GM12878 (cell line): ENCODE measurements around the gene VSIG10. TPM values are rescaled to one million over a fixed set of nuclear protein-coding genes. Genes with fewer than 3 reads are reported as not detected.

Experiments used
- ATAC-seq: fragments of 200-7000 bp; cut with Tn5 transposase; 3 replicates; pipeline ENCODE4 v1.9.1; 2020; ENCODE audit warnings: mild to moderate bottlenecking, moderate library complexity
- BruUV-seq: library from RNA; stranded (reverse); fragments of 400-500 nt; replicated peaks from 2 replicates; lab custom pipeline; 2021; lab: Mats Ljungman, UMichigan
- CTCF ChIA-PET: fragments of 300-600 bp; sonication (Branson Sonifier 250); formaldehyde crosslinking; extraction: SDS; loops from one replicate; lab custom pipeline; 2021; ENCODE audit warnings: inconsistent platforms; lab: Yijun Ruan, JAX
- POLR2A ChIA-PET: fragments of 350-600 bp; formaldehyde crosslinking; extraction: SDS; loops from one replicate; lab custom pipeline; 2021; ENCODE audit warnings: inconsistent platforms; lab: Charles Lee
- RAD21 ChIA-PET: fragments of 300-600 bp; sonication (Branson Sonifier 250); formaldehyde crosslinking; loops from one replicate; lab custom pipeline; 2023; ENCODE audit warnings: antibody characterized with exemption; ENCODE audit not compliant: unreplicated experiment; lab: Charles Lee
- SMC1A ChIA-PET: fragments of 300-600 bp; sonication (Branson Sonifier 250); formaldehyde crosslinking; loops from one replicate; lab custom pipeline; 2023; ENCODE audit not compliant: unreplicated experiment, uncharacterized antibody; lab: Charles Lee
- DNase-seq: peaks from one replicate; pipeline ENCODE4 v3.0.0-alpha.2; 2011; ENCODE audit warnings: low read depth, low spot score
- FAIRE-seq: peaks from 3 replicates; lab custom pipeline; 2011; peaks lifted over from hg19 to GRCh38; lab: Jason Lieb, UNC
- H2AFZ ChIP-seq: 2 replicates; pipeline ENCODE4 v1.6.0; 2011; ENCODE audit warnings: low read depth, low read length, control low read depth; ENCODE audit not compliant: control insufficient read depth
- H3K27ac ChIP-seq: 2 replicates; pipeline ENCODE4 v1.5.1; 2011; ENCODE audit warnings: control low read depth; ENCODE audit not compliant: control insufficient read depth, insufficient read depth
- H3K27me3 ChIP-seq, 2 experiments: replicated peaks in 1 of 2; 2 replicates each; pipeline versions ENCODE4 v1.6.0 to v1.6.1; 2011; ENCODE audit warnings: low read length in 1 of 2; ENCODE audit not compliant: control insufficient read depth in 2 of 2, insufficient read depth in 2 of 2
- H3K36me3 ChIP-seq, 2 experiments: 2 replicates each; pipeline ENCODE4 v1.5.1; 2011; ENCODE audit warnings: low read length in 1 of 2; ENCODE audit not compliant: control insufficient read depth in 2 of 2, insufficient read depth in 2 of 2
- H3K4me1 ChIP-seq: 2 replicates; pipeline ENCODE4 v1.6.1; 2011; ENCODE audit warnings: mild to moderate bottlenecking, low read length, moderate library complexity, mixed read lengths; ENCODE audit not compliant: control insufficient read depth, insufficient read depth
- H3K4me2 ChIP-seq: 2 replicates; pipeline ENCODE4 v1.6.0; 2011; ENCODE audit warnings: control low read depth; ENCODE audit not compliant: control insufficient read depth, insufficient read depth
- H3K4me3 ChIP-seq: fragments of 200-600 bp; sonication (generic); 2 replicates; pipeline ENCODE4 v1.5.1; 2016
- H3K79me2 ChIP-seq: 2 replicates; pipeline ENCODE4 v1.6.0; 2011; ENCODE audit warnings: low read length; ENCODE audit not compliant: control insufficient read depth, insufficient read depth
- H3K9ac ChIP-seq: 2 replicates; pipeline ENCODE4 v1.8.0; 2011; ENCODE audit warnings: low read length, control low read depth, mixed read lengths; ENCODE audit not compliant: control insufficient read depth, insufficient read depth
- H3K9me3 ChIP-seq: replicated peaks from 3 replicates; pipeline ENCODE4 v1.5.1; 2011; ENCODE audit warnings: mild to moderate bottlenecking, low read length; ENCODE audit not compliant: control insufficient read depth, insufficient read depth
- H4K20me1 ChIP-seq: 2 replicates; pipeline ENCODE4 v1.6.0; 2011; ENCODE audit not compliant: control insufficient read depth, insufficient read depth
- BACH1 ChIP-seq: fragments of 450-650 bp; IDR thresholded peaks from 2 replicates; pipeline ENCODE4 v1.6.1; 2017; ENCODE audit warnings: mild to moderate bottlenecking, borderline replicate concordance
- CHD2 ChIP-seq: IDR thresholded peaks from 2 replicates; pipeline ENCODE4 v1.6.1; 2011; ENCODE audit warnings: low read depth, low read length, improper control_type of control experiment, borderline replicate concordance
- EZH2 ChIP-seq: IDR thresholded peaks from 2 replicates; pipeline ENCODE4 v1.6.1; 2012; ENCODE audit warnings: low read depth, mild to moderate bottlenecking, control low read depth, inconsistent platforms, low read length, borderline replicate concordance; ENCODE audit not compliant: control insufficient read depth
- FOXM1 ChIP-seq: IDR thresholded peaks from 2 replicates; pipeline ENCODE4 v1.6.1; 2012; ENCODE audit warnings: low read depth, mild to moderate bottlenecking, inconsistent platforms, low read length, moderate library complexity
- LARP7 ChIP-seq: fragments of 450-650 bp; IDR thresholded peaks from 2 replicates; pipeline ENCODE4 v1.6.1; 2017; ENCODE audit warnings: mild to moderate bottlenecking
- MYC ChIP-seq: IDR thresholded peaks from 2 replicates; pipeline ENCODE4 v1.6.1; 2011; ENCODE audit warnings: mild to moderate bottlenecking, low read length, moderate library complexity, inconsistent platforms; ENCODE audit not compliant: insufficient read depth, insufficient replicate concordance, insufficient read length, severe bottlenecking
- NFYB ChIP-seq: IDR thresholded peaks from 2 replicates; pipeline ENCODE4 v1.6.1; 2011; ENCODE audit warnings: low read depth, mild to moderate bottlenecking, low read length, improper control_type of control experiment, moderate library complexity; ENCODE audit not compliant: insufficient read depth
- NRF1 ChIP-seq: conservative IDR thresholded peaks from 2 replicates; pipeline ENCODE4 v1.6.1; 2011; ENCODE audit warnings: mild to moderate bottlenecking, low read depth, low read length, improper control_type of control experiment
- PBX3 ChIP-seq: IDR thresholded peaks from 2 replicates; pipeline ENCODE4 v1.6.1; 2011; ENCODE audit warnings: mild to moderate bottlenecking, low read depth, low read length, moderate library complexity; ENCODE audit not compliant: insufficient replicate concordance
- ZSCAN29 ChIP-seq: fragments of 450-650 bp; IDR thresholded peaks from 2 replicates; pipeline ENCODE4 v1.6.1; 2017; ENCODE audit warnings: mild to moderate bottlenecking, moderate library complexity
- WGBS: methylation state at CpG from one replicate; pipeline ENCODE4 v1.1.6; 2016; ENCODE audit warnings: low lambda C conversion rate; ENCODE audit not compliant: insufficient replicate concordance, insufficient coverage; ENCODE audit errors: missing lambda C conversion rate; 5-methylcytosine and 5-hydroxymethylcytosine counted together
- in situ Hi-C: fragments of 300-500 bp; cut with MboI; formaldehyde crosslinking; loops from 9 replicates; pipeline ENCODE4 v1.14.3; 2018; ENCODE audit warnings: mixed read lengths
- intact Hi-C: fragments of 100-400 bp; cut with micrococcal nuclease; formaldehyde crosslinking; loops from one replicate; pipeline ENCODE4 v1.14.2; 2022; ENCODE audit not compliant: unreplicated experiment
- polyA plus RNA-seq, 11 experiments: library from polyadenylated mRNA; depleted of rRNA in 4 of 11; unstranded in 6 of 11; stranded (reverse) in 5 of 11; fragments of >200 nt; fragmentation: Nextera tagmentation in 4 of 11; fragmentation: Illumina TruSeq in 1 of 11; extraction: Ambion mirVana in 4 of 11; extraction: Trizol in 1 of 11; gene quantifications; 1 replicate in 1 of 11; 2 replicates in 10 of 11; pipeline versions ENCODE4 v1.2.1 to v1.2.3, GENCODE V29; 2011 to 2016; ENCODE audit warnings: inconsistent platforms in 2 of 11, missing spikeins in 2 of 11, low read depth in 1 of 11
- total RNA-seq, 4 experiments: library from RNA; depleted of rRNA in 3 of 4; stranded (reverse); fragments of >200 nt in 3 of 4; fragmentation: Illumina TruSeq in 1 of 4; extraction: Trizol in 1 of 4; gene quantifications; 2 replicates each; pipeline versions ENCODE4 v1.2.1 to v1.2.3, GENCODE V29; 2013 to 2021
- TF ChIP-seq, protein P1 (sequence below): fragments of 150-350 bp; IDR thresholded peaks from 2 replicates; pipeline ENCODE4 v1.6.1; 2014; ENCODE audit warnings: mild to moderate bottlenecking, low read depth, low read length

Gene VSIG10
- total and polyA plus RNA-seq, 10 of the 15 experiments (the other 5 are each of a cell fraction or from before 2014, with no cell fraction given), result 3.4 to 10.2 (median 5.8) TPM

DNA sequence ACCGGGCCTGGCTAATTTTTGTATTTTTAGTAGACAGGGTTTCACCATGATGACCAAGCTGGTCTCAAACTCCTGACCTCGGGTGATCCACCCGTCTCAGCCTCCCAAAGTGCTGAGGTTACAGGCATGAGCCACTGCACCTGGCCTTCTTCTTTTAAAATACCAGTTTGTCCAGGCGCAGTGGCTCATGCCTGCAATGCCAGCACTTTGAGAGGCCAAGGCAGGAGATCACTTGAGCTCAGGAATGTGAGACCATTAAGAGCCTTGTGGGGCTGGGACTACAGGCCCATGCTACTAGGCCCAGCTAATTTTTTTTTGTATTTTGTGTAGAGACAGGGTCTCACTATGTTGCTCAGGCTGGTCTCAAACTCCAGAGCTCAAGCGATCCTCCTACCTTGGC is 24.1 kb upstream of the VSIG10 start:
- Histone ChIP-seq H3K36me3 (no peaks in the 10 kb centered on the region; a peak in 1 of 4 replicates), H3K79me2 (no peaks in the 10 kb centered on the region), H4K20me1 (no peaks in the 10 kb centered on the region), H3K4me2 (no peak overlapping the region), H3K9ac (no peak overlapping the region), H3K4me3 (no peak overlapping the region), H3K27me3 (no peaks in the 10 kb centered on the region), H3K9me3 (no peaks in the 10 kb centered on the region; the same call in 2 of the 3 replicates), H3K27ac (no peak overlapping the region), H2AFZ (no peak overlapping the region), H3K4me1 (peaks cover 5% of the 10 kb centered on the region; the same call in 1 of the 2 replicates)
- RAD21 ChIA-PET, result interaction anchor here (1.3 kb wide), 1 partner anchor 248 kb away, joined by 3 read pairs; the partner anchor contains the start of gene SUDS3
- SMC1A ChIA-PET, result interaction anchor here (1.2 kb wide), 1 partner anchor 248 kb away, joined by 3 read pairs; the partner anchor contains the start of gene SUDS3
- in situ Hi-C loops (loop anchor here (25.0 kb wide), 1 partner anchor 1534 kb away; the partner anchor contains the start of gene PRKAB1), intact Hi-C loops (no loop called here)
- BruUV-seq, result no TSS peak
- DNase-seq (no peak), ATAC-seq (no peak), FAIRE-seq (no peak)
- POLR2A ChIA-PET, result no interaction called here
- TF ChIP-seq MYC (no peak), NFYB (no peak), FOXM1 (no peak), CHD2 (no peak)
- CTCF ChIA-PET, result no interaction called here
- WGBS, result 99% methylated on average over 5 of the region's 5 CpGs

GRCh38 chr12:118126119-118126757 is 22.4 kb upstream of the VSIG10 start:
- Histone ChIP-seq H3K27me3 (no peaks in the 10 kb centered on the region), H3K36me3 (no peaks in the 10 kb centered on the region; a peak in 1 of 4 replicates), H3K27ac (no peak overlapping the region), H3K4me1 (no peaks in the 10 kb centered on the region), H3K4me2 (no peak overlapping the region), H3K9me3 (no peaks in the 10 kb centered on the region; the same call in 2 of the 3 replicates), H3K9ac (no peak overlapping the region), H2AFZ (no peak overlapping the region), H3K79me2 (no peaks in the 10 kb centered on the region), H3K4me3 (no peak overlapping the region), H4K20me1 (no peaks in the 10 kb centered on the region)
- CTCF ChIA-PET, result interaction anchor here (1.7 kb wide), 1 partner anchor 249 kb away, joined by 5 read pairs; no protein-coding TSS in a partner anchor
- intact Hi-C loops, result no loop called here
- no peak for DNase-seq
- 90% methylated on average over 13 of the region's 13 CpGs for WGBS
- RAD21 ChIA-PET, result interaction anchor here (0.6 kb wide), 1 partner anchor 233 kb away, joined by 3 read pairs; no protein-coding TSS in a partner anchor
- FAIRE-seq, result no peak
- BruUV-seq, result no TSS peak
- POLR2A ChIA-PET, result interaction anchor here (0.7 kb wide), 2 partner anchors 20 to 63 kb away, joined by 3 to 10 read pairs; no protein-coding TSS in a partner anchor
- in situ Hi-C loops, result loop anchor here (25.0 kb wide), 1 partner anchor 1536 kb away; the partner anchor contains the start of gene PRKAB1
- SMC1A ChIA-PET, result no interaction called here
- ATAC-seq, result no peak
- no peak for TF ChIP-seq EZH2
- TF ChIP-seq, protein P1, sequence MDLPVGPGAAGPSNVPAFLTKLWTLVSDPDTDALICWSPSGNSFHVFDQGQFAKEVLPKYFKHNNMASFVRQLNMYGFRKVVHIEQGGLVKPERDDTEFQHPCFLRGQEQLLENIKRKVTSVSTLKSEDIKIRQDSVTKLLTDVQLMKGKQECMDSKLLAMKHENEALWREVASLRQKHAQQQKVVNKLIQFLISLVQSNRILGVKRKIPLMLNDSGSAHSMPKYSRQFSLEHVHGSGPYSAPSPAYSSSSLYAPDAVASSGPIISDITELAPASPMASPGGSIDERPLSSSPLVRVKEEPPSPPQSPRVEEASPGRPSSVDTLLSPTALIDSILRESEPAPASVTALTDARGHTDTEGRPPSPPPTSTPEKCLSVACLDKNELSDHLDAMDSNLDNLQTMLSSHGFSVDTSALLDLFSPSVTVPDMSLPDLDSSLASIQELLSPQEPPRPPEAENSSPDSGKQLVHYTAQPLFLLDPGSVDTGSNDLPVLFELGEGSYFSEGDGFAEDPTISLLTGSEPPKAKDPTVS, result no peak
- no peak for TF ChIP-seq LARP7
- TF ChIP-seq ZSCAN29, result no peak
- no peak for TF ChIP-seq BACH1
- no peak for TF ChIP-seq PBX3
- TF ChIP-seq NRF1, result no peak
